GM18519 (cell line): ENCODE results near the gene P3H1.
"Not testable (repeated sequence)": the region's sequence is repeated elsewhere in the genome, so short reads cannot be mapped to it uniquely, and the experiment has no call there.

Source experiments
- ATAC-seq: cut with Tn5 transposase; IDR thresholded peaks from one replicate; pipeline ENCODE4 v1.9.1; 2021; ENCODE audit warnings: mild to moderate bottlenecking, moderate library complexity; ENCODE audit not compliant: unreplicated experiment, low FRiP score

Gene P3H1

DNA sequence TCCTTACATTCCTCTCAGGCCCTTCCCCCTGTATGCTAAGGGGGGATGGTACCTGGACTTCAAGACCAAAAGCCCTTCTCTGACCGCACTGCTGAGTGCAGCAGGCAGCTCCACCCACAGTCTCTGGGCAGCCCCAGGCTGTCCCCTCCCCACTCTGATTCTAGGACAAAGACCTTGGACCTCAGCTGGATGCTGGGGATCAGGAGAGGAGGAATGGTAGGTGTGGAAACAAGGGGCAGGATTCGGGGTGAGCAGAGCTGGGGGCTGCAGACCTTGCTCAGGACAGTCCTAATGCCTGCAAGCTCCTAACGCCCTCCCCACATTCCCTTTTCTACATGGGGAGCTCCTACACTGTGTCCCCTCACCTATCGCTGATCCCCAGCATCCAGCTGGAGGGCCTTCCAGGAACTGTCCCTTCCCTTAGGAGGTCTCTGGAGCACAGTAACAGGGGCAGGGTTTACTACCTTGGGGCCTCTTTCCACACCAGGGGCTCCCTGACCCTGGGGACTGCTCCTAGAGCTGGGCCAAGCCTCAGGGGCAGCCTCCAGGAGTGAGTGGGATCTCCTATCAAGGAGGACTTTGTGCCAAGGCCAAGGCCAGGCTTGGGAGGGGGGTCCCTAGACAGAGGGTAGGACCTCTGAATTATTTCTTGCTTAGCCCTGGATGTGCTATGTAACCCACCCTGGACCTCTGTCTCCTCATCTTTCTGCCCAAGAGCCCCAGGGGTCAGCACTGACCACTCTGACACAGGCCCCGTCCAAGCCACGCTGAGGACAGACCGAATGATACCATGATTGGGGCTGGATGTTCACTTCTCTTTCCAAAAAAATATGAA lies 32.4 kb downstream of the P3H1 start:
- ATAC-seq: no peak

DNA sequence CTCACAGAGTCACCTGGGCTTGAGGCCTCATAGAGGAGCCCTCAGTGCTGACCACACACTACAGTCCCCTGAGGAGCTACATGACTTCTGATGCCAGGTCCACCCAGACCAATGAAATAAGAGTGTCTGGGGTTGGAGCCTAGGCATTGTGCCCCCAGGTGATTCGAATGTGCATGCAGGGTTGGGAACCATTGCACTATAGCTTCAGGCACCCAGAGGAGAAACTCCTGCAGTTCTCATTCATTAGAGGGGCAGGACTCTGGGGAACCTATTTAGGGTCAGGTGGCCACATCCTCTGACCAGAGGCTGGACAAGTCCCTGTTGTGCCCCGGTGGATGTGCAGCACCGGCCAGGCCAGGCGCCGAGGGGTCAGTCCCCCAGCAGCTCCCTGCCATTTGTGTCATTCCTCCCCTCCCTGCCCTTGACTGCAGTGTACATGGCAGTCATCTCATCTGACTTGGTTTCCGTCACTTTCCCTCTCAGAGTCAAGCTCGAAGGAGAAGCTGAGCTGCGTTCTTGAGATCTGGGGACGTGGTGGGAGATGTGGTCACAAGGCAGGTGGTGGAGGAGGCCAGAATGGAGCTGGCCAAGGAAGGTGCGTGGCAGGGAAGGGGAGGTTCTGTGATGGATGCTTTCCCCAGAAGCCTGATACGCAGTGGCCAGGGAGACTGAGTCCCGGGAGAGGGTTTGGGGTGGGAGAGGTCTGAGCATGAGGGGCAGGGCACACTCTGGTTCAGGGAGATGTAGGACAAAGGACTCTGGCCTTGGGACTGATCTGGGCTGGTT lies 33.2 kb downstream of the P3H1 start:
- ATAC-seq: no peak

DNA sequence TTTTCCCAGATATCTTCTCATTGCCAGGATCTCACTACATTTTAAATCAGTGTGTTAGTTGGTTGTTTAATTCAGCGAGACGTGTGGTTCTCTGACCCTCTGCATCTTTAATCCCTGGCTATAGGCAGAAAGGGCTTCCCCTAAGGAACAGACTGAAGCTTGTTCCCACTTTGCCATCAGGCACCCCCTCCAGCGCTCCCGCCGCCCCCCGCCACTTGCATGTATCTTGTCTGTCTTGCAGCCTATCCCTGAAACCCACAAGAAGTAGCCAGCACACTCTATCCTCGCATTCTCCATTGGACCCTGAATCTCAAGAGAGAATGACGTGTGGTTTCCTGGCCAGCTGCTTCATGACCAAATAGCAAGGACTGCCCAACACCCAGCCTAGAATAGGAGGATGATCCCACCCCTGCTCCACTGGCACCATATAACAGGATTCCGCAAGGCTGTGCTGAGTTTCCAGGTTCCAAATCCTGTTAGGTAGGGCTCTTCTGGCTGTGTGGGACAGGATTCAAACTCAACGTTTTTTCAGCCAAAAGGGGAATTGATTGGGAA lies 34.6 kb downstream of the P3H1 start:
- no peak for ATAC-seq

DNA sequence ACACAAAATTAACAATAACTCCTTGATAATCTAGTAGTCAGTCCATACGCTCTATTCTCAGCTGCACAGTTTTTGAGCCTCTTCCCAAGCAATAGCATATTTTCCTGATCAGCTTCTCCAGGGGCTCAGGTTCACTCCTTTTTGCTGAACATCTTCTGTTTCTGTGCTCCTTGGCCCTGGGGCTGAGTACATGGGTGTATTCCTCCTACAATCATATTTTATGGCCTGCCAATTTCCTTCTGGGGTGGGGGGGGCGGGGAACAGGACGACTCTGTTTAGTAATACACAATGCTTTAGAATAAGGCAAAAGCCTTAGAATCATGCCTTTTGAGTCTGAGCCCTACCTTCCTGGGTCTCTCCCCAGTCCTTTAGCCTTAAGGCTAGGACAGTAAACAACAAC lies 35.2 kb downstream of the P3H1 start:
- ATAC-seq: no peak

DNA sequence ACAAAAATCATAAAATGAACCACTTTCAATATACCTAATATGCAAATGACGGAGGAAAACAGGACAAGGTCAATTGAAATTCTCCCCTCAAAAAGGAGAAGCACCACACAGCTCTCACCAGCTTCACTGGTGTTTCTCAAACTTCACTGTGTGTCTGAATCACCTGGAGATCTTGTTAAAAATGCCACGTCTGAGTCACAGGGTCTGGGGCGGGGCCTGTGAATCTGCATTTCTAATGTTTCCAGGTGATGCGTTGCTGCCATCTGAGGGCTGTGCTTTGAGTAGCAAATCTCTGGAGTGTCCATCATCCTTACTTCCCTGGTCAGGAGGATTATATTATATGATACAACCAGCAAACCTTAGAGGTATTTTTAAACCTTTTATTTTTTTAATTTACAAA lies 35.8 kb downstream of the P3H1 start:
- ATAC-seq: no peak

DNA sequence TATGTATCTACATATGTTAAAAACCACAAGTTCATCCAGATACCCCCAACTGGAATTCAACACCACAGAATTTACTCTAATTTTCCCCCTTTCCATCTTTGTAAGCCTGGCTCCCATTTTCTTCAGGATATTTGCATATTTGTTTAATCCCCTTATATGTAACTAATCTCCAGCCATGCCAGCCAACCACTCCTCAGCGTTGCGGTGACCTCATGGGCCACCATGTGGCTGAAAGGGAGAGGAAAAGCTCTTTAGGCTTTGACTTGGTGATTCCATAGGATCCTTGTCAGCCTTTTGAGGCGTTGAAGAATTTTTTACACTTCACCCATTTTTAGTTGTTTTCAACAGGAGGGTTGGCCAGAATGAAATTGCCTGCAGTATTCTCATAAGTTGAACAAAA lies 36.8 kb downstream of the P3H1 start:
- ATAC-seq: no peak

DNA sequence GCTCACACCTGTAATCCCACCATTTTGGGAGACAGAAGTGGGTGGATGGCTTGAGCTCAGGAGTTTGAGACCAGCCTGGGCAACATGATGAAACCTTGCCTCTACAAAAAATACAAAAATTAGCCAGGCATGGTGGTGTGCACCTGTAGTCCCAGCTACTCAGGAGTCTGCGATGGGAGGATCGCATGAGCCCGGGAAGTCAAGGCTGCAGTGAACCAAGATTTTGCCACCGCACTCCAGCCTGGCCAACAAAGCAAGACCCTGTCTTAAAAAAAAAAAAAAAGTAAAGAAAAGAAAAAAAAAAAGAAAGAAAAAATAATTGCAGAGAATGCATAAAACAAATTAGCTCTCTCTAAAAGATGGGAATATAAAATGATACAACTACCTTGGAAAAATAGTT lies 41.0 kb downstream of the P3H1 start:
- not testable (repeated sequence) for ATAC-seq

DNA sequence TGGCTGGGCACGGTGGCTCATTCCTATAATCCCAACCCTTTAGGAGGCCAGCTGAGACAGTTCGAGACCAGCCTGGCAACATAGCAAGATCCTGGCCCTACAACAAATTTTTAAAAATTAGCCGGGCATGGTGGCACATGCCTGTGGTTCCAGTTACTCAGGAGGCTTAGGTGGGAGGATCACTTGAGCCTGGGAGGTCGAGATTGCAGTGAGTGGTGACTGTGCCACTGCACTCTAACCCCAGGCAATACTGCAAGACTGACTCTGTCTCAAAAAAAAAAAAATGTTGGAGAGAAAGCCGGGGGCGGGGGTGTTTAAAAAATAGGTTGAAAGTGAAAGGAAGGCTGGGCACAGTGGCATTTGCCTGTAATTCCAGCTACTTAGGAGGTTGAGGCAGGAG lies 43.3 kb downstream of the P3H1 start:
- ATAC-seq: no peak

DNA sequence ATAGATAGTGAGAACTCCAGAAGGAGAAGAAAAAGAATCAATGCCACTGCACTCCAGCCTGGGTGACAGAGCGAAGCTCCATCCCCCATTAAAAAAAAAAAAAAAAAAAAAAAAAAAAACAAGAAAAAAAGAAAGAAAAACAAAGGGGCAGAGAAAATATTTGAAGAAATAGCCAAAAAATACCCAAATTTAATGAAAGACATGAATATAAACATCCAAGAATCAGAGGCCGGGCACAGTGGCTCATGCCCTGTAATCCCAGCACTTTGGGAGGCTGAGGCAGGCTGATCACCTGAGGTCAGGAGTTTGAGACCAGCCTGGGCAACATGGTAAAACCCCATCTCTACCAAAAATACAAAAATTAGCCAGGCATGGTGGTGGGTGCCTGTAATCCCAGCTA lies 44.4 kb downstream of the P3H1 start:
- ATAC-seq: not testable (repeated sequence)

DNA sequence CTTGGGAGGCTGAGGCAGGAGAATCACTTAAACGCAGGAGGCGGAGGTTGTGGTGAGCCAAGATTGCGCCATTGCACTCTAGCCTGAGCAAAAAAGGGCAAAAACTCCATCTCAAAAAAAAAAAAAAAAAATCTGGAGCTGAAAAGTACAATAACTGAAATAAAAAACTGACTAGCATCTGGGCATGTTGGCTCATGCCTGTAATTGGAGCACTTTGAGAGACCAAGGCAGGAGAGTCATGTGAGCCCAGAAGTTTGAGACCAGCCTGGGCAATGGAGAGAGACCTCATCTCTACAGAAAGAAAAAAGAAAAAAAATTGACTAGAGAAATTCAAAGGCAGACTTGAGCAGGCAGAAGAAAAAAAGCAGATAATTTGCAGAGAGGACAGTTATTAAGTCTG lies 44.9 kb downstream of the P3H1 start:
- ATAC-seq: no peak

DNA sequence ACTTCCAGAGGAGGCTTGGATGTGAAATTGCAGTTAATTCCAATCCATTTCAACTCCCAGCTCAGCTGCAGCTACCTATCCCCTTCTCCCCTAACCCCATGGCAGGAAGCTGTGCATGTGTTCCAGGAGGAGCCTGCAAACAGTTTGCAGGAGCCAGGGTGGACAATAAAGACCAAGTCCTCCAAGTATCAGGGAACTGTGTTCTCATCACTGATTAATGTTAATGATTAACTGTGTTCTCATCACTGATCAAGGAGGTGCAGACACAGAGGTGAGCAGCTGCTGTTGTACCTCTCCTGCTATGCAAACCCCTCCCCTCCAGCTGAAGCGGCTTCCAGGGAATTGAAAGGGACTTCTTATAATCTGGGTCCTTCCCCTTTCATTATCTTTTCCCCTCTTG lies 46.0 kb downstream of the P3H1 start:
- no peak for ATAC-seq

DNA sequence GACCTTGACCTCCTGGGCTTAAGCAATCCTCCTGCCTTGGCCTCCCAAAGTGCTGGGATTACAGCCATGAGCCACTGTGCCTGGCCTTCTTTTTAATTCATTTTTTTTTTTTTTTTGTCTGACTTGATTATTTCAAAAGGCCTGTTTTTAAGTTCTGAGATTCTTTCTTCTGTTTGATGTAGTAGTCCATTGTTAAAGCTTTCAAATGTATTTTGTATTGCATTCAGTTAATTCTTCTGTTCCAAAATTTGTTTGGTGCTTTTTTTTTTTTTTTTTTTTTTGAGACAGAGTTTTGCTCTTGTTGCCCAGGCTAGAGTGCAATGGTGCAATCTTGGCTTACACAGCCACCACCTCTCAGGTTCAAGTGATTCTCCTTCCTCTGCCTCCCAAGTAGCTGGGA lies 52.4 kb downstream of the P3H1 start:
- not testable (repeated sequence) for ATAC-seq

DNA sequence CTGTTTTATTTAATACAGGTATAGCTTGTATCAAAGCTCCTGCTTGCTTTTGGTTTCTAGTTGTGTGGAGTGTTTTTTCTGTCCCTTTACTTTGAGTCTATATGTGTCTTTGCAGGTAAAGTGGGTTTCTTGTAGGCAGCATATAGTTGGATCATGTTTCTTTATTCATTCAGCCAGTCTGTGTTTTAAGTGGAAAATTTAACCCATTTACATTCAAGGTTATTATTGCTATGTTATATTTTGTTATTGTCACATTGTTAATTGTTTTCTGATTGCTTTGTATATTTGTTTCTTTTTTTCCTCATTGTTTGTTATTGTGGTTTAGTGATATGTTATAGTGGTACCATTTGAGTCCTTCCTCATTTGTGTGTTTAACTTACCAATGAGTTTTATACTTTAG lies 53.5 kb downstream of the P3H1 start:
- no peak for ATAC-seq

DNA sequence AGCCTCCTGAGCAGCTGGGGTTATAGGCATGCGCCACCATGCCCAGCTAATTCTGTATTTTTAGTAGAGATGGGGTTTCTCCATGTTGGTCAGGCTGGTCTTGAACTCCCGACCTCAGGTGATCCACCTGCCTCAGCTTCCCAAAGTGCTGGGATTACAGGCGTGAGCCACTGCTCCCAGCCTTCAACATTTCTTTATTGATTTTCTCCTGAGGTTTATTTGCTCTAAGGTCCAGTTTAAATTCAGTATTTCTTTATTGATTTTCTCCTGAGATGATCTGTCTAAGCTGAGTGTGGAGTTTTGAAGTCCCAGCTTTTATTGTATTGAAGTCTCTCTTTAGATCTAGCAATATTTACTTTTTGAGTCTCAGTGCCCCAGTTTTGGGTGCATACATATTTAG lies 54.0 kb downstream of the P3H1 start:
- not testable (repeated sequence) for ATAC-seq

DNA sequence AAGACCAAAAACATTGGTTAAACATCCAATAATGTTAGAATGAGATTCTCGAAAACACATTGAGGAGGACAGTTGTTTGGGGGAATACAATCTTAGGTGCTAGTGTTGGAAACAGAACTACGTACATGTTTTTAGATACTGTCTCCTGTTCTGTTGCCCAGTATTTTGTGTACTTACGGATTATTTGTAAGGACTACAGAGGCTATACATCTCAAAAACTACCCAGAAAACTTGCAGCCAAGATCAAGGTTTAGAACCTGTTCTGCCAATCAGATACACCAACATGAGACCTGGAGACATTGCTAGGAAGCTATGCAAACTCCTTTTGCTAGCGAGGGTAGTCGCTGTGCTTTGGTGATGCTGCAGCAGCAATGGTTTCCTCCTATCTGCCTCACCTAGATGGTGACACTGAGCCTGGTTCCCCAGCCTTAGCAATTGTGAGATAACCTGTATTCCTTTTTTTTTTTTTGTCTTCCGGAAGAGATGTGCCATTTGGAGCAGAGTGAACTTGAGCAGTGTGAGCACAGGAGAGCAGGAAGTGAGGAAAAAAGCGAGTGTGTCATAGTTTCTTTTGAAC lies 62.9 kb downstream of the P3H1 start:
- no peak for ATAC-seq

DNA sequence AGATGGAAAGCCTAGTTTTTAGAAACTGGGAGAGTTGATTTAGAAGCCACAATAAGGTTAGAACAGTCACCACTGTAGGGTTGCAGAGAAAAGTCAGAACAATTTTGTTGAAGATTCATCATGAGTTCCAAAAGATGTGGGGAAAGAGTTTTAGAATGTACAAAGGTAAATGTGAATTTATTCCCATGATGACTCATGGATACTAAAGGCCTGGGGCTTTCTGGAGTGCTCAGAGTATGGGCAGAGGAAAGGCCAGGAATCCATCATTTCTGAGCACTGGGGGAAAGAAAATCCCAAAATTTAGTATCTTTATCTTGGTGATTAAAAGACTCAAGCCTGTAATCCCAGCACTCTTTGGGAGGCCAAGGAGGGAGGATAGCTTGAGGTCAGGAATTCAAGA lies 66.8 kb downstream of the P3H1 start:
- ATAC-seq: no peak

DNA sequence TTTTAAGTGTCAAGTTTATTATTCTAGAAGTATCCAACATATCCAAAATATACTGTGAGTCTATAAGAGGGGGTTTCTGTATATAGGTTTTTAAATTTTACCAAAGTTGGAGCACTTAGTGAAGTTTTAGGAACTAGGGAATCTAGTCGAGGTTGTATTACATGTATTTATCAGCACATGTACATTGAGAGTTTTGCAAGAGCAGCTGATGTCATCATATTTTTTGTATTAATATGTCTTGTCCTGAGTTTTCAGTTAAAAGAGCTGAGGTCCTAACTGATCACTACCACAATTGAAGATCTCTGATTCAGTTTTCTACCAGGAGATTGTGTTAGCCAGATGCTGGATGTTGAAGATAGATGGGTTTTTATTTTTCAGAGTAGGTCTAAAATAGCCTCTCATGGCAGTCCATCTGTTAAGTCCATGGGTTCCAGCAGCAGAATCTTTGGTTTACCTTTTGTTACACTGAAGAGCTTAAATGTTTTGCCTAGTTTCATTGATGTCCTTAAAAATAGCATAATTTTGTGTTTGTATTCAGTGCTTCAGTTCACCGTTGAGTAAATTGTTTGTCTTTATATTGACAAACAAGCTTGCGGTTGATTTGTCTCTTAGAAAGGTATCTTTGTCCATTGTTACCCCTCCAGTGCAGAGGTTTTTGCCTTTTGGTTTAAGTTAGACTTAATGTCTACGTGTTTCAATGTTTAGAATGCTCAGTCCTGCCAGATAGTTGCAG lies 68.6 kb downstream of the P3H1 start:
- no peak for ATAC-seq
